ENCODE measurements around the gene PRKCB.
"Not testable (repeated sequence)": the region's sequence is repeated elsewhere in the genome, so short reads cannot be mapped to it uniquely, and the experiment has no call there.

- TF ChIP-seq REST (tag by site-specific recombination; IDR thresholded peaks at IDR 0.05); ZBTB26 (tag by site-specific recombination; optimal IDR thresholded peaks at IDR 0.05); SALL2 (tag by site-specific recombination; IDR thresholded peaks at IDR 0.05; ENCODE audit: borderline replicate concordance); CTCF (tag by site-specific recombination; IDR thresholded peaks at IDR 0.05); ZNF18 (tag by site-specific recombination; IDR thresholded peaks at IDR 0.05); ZBTB7A (tag by site-specific recombination; IDR thresholded peaks at IDR 0.05; ENCODE audit: low read depth); GFI1B (tag by site-specific recombination; IDR thresholded peaks at IDR 0.05); ZNF449 (tag by site-specific recombination; IDR thresholded peaks at IDR 0.05); ZNF404 (tag by site-specific recombination; IDR thresholded peaks at IDR 0.05): not testable (repeated sequence)
Observed at GRCh38 chr16:24105471-24105870, 269.7 kb downstream of the PRKCB start.

Measured in HEK293 (cell line).